Activated T-cell treated with anti-CD3 and anti-CD28 coated beads, Interleukin-2, amount 50 U/mL, for 24 hours (primary cell): ENCODE data around the gene C1orf87.

Experiments
- DNase-seq: peaks from one replicate; pipeline ENCODE4 v3.0.0-alpha.2; 2020
- H3K27ac Mint-ChIP-seq: 2 replicates; pipeline ENCODE4 v1.8.0; 2020; ENCODE audit warnings: mild to moderate bottlenecking, mixed read lengths
- H3K27me3 Mint-ChIP-seq: 2 replicates; pipeline ENCODE4 v1.8.0; 2020; ENCODE audit warnings: mixed read lengths
- H3K36me3 Mint-ChIP-seq: 2 replicates; pipeline ENCODE4 v1.8.0; 2020; ENCODE audit warnings: low read depth, mixed read lengths
- H3K4me1 Mint-ChIP-seq: 2 replicates; pipeline ENCODE4 v1.8.0; 2020; ENCODE audit warnings: low read depth, mixed read lengths
- H3K4me3 Mint-ChIP-seq: 2 replicates; pipeline ENCODE4 v1.8.0; 2020; ENCODE audit warnings: mild to moderate bottlenecking, moderate library complexity, mixed read lengths
- H3K9me3 Mint-ChIP-seq: 2 replicates; pipeline ENCODE4 v1.8.0; 2020; ENCODE audit warnings: mixed read lengths

Gene C1orf87

DNA sequence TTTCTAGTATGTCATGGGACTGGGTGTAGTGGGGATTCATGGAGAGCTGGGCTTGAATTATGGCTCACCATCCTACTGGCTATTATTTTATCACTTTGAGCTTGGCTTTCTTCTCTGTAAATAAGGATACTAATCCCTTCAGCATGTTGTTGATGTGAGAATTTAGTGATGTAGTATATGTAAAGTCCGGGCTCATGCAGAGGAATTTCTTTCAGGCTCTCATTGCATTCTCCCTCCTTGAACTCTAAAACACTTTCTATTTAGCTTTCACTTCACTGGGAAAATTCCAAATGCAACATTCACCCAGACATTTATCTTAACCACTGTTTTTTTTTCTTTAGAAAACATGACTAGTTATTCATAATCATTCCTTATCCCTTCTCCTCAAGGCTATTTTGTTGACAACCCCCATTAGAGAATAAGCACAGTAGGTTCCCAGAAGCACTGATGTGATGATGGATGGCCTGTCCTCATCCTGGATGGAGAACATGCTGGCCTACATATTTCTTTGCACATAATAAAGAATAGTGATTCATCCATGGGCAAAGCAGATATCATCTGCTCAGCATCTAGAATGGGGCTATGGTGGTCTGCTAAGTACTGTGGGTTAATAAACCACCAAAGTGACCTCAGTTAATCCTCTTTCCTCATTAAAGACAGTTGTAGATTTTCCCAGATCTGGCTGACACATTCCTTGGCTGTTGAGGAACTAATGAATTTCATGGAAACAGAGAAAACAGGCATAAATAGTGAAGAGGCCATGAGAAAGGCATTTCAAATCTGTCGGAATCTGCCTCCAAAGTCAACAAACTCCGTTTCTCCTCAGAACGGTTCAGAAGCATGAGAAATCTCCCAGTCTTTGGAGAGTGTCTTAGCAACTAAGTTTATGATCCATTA, 79.0 kb downstream of the C1orf87 start:
- Mint-ChIP-seq H3K27me3 (peaks cover 10% of the 10 kb centered on the region), H3K36me3 (no peaks in the 10 kb centered on the region), H3K27ac (no peak overlapping the region), H3K4me3 (no peak overlapping the region), H3K4me1 (no peaks in the 10 kb centered on the region), H3K9me3 (no peaks in the 10 kb centered on the region)
- no peak for DNase-seq

GRCh38 chr1:59992040-59992820, 81.3 kb downstream of the C1orf87 start:
- Mint-ChIP-seq H3K4me3 (no peak overlapping the region), H3K36me3 (no peaks in the 10 kb centered on the region), H3K27me3 (peaks cover 2% of the 10 kb centered on the region), H3K4me1 (no peaks in the 10 kb centered on the region), H3K9me3 (no peaks in the 10 kb centered on the region), H3K27ac (no peak overlapping the region)
- no peak for DNase-seq

DNA sequence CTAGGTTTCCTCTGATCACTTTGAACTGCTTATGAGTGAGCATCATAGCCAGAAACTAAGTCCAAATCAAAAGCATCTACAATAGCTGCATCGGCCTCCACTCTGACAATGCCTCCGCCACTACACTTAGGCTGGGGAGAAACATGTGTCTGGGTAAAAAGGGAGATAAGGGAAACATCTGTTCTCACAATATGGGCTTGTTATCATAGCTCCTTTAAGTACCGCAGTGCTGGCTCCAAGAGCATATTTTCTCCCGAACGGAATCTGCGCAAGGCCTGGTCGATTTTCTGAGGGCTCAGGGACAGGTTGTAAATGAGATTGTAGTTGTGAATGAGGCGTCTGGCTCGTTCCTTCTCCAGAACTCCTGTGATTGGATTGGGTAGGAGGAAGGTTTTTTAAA, 83.1 kb downstream of the C1orf87 start:
- Mint-ChIP-seq H3K27me3 (peaks cover 2% of the 10 kb centered on the region), H3K4me3 (no peak overlapping the region), H3K36me3 (no peaks in the 10 kb centered on the region), H3K9me3 (no peaks in the 10 kb centered on the region), H3K4me1 (no peaks in the 10 kb centered on the region), H3K27ac (no peak overlapping the region)
- DNase-seq, result no peak

- no peak overlapping the region for H3K27ac Mint-ChIP-seq
- H3K4me1 Mint-ChIP-seq, result no peaks in the 10 kb centered on the region
- no peak overlapping the region for H3K4me3 Mint-ChIP-seq
- H3K9me3 Mint-ChIP-seq, result no peaks in the 10 kb centered on the region
- H3K36me3 Mint-ChIP-seq, result no peaks in the 10 kb centered on the region
- H3K27me3 Mint-ChIP-seq, result peaks cover 3% of the 10 kb centered on the region
- no peak for DNase-seq
These were observed 86.9 kb downstream of the C1orf87 start for GRCh38 chr1:59986516-59987310.

DNA sequence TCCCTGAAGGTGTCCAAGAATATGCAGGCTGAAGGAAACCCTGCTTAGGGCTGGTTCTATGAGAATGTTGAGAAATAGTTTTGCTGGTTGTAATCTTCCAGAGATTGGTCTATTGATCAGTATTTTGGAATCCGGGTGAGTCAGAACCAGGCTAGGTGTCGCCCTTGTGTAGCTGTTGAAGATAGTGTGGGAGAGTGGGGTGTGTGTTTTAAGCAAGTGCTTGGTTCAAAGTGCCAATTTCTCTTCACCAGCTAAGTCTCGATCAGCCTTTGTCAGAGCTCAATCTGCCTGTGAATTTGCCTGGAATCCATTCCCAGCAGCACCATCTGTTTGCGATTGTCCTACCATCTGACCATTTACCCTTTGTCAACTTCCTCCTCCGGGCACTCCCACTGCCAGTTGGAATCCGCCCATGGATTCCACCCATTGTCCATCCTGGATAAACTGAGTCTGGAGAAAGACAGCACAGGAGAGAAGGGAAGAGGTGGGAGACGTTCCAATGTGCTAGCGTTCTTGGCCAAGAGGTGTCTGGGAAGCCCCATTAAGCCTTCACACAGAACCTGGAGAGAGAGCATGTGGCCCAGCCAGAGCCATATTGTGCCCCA, 87.6 kb downstream of the C1orf87 start:
- DNase-seq, result no peak
- Mint-ChIP-seq H3K4me1 (no peaks in the 10 kb centered on the region), H3K4me3 (no peak overlapping the region), H3K9me3 (no peaks in the 10 kb centered on the region), H3K36me3 (no peaks in the 10 kb centered on the region), H3K27ac (no peak overlapping the region), H3K27me3 (peaks cover 3% of the 10 kb centered on the region)

DNA sequence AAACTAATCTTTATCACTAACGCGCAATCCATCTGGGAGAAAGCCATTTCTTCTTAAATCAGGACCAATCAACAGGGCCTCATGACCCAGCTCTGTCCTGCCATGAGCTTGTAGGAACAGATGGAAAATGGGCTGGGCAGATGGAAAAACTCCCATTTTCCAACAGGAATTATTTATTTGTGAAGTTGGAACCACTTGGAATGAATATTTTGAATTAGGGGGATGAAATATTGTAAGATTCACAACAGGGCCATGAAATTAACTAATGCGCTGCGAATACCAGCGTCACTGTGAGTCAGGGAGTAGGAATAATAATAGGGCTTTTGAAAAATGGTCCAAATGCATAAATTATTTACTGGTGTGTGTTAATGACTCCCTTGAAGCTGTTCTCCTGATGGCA, 93.9 kb downstream of the C1orf87 start:
- H3K27me3 Mint-ChIP-seq, result peaks cover 22% of the 10 kb centered on the region
- H3K4me3 Mint-ChIP-seq, result no peak overlapping the region
- no peak for DNase-seq
- no peaks in the 10 kb centered on the region for H3K36me3 Mint-ChIP-seq
- peaks cover 2% of the 10 kb centered on the region for H3K4me1 Mint-ChIP-seq
- H3K27ac Mint-ChIP-seq, result no peak overlapping the region
- H3K9me3 Mint-ChIP-seq, result no peaks in the 10 kb centered on the region

- Mint-ChIP-seq H3K27ac (no peak overlapping the region), H3K4me3 (no peak overlapping the region), H3K4me1 (peaks cover 2% of the 10 kb centered on the region), H3K36me3 (no peaks in the 10 kb centered on the region), H3K9me3 (no peaks in the 10 kb centered on the region), H3K27me3 (peaks cover 21% of the 10 kb centered on the region)
- no peak for DNase-seq
These were observed 95.1 kb downstream of the C1orf87 start for GRCh38 chr1:59978511-59978910.

GRCh38 chr1:59978026-59978425, 95.5 kb downstream of the C1orf87 start:
- Mint-ChIP-seq H3K9me3 (no peaks in the 10 kb centered on the region), H3K27ac (no peak overlapping the region), H3K4me1 (peaks cover 2% of the 10 kb centered on the region), H3K27me3 (peaks cover 25% of the 10 kb centered on the region), H3K4me3 (no peak overlapping the region), H3K36me3 (no peaks in the 10 kb centered on the region)
- DNase-seq, result no peak

DNA sequence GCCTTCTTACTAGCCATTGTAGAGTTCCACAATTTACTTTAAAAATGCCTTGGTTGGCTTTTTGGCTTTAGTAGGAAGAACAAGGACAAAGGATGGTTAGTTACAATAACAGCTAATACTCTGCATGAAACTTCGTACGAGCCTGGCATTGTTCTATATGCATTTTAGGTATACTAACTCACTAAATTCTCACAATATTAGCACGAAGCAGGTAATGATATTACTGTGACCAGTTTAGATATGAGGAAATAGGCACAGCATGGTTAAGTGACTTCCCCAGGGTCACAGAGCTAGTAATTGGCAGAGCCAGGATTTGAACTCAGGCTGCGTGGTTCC, 96.5 kb downstream of the C1orf87 start:
- Mint-ChIP-seq H3K4me1 (peaks cover 2% of the 10 kb centered on the region), H3K27ac (no peak overlapping the region), H3K36me3 (no peaks in the 10 kb centered on the region), H3K4me3 (no peak overlapping the region), H3K9me3 (no peaks in the 10 kb centered on the region), H3K27me3 (peaks cover 27% of the 10 kb centered on the region)
- no peak for DNase-seq

GRCh38 chr1:59976194-59977074, 97.1 kb downstream of the C1orf87 start:
- peak; percentile 64 for DNase-seq
- Mint-ChIP-seq H3K4me3 (no peak overlapping the region), H3K36me3 (no peaks in the 10 kb centered on the region), H3K4me1 (peaks cover 3% of the 10 kb centered on the region), H3K27ac (no peak overlapping the region), H3K27me3 (peaks cover 29% of the 10 kb centered on the region), H3K9me3 (no peaks in the 10 kb centered on the region)

DNA sequence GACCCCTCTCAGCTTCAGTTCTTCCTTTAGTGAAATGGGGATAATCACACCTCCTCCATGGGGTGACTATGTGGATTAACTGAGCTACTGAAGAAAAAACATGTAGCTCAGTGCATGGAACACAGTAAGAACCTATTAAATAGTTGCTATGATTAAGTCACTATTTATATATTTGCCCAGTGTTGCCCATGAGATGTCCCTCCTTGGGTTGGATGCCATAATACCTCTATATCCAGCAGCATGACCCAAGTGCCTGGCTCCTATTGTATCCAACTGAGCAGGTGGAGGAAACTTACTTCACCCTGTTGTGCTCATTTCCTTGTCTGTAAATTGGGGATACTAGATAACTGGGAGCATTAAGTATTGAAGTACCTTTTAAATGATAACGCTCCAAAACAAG, 99.9 kb downstream of the C1orf87 start:
- Mint-ChIP-seq H3K4me3 (no peak overlapping the region), H3K4me1 (peaks cover 6% of the 10 kb centered on the region), H3K9me3 (no peaks in the 10 kb centered on the region), H3K27me3 (peaks cover 33% of the 10 kb centered on the region), H3K27ac (no peak overlapping the region), H3K36me3 (no peaks in the 10 kb centered on the region)
- DNase-seq, result no peak

- Mint-ChIP-seq H3K9me3 (no peaks in the 10 kb centered on the region), H3K36me3 (no peaks in the 10 kb centered on the region), H3K27ac (no peak overlapping the region)
These were observed 101.2 kb downstream of the C1orf87 start for GRCh38 chr1:59972216-59972927.

DNA sequence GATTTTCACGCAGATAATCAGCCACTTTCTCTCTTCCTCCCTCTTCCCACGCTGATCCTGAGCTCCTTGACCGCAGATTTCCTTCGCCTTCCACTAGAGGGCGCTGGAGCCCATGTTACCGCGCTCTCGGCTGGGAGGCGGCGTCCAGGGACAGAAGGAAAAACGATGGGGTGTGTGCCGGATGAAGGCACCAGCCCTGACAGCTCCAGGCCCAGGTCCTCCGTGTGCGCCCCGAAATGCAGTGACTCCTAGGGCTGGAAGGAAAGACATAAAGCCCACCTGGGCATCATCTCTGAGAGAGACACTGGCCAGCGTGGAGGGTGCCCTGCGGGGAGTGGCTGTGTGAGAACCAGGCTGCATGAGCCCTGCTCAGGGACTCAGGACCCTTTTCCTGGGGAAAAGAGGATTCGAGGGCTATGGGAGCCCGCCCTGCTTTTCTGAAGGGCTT, 102.1 kb downstream of the C1orf87 start:
- H3K9me3 Mint-ChIP-seq, result no peaks in the 10 kb centered on the region
- no peak overlapping the region for H3K27ac Mint-ChIP-seq
- DNase-seq, result peak; percentile 62
- peaks cover 4% of the 10 kb centered on the region for H3K4me1 Mint-ChIP-seq
- H3K27me3 Mint-ChIP-seq, result peaks cover 29% of the 10 kb centered on the region
- no peaks in the 10 kb centered on the region for H3K36me3 Mint-ChIP-seq
- no peak overlapping the region for H3K4me3 Mint-ChIP-seq

More at GRCh38 chr1:59972216-59972927, 101.2 kb downstream of the C1orf87 start:
- Mint-ChIP-seq H3K4me1 (peaks cover 6% of the 10 kb centered on the region), H3K27me3 (peaks cover 33% of the 10 kb centered on the region), H3K4me3 (no peak overlapping the region)
- DNase-seq, result no peak
